ENCODE results near the gene SLC39A13. TPM values are rescaled to one million over a fixed set of nuclear protein-coding genes. Genes with fewer than 3 reads are reported as not detected.

SLC39A13 gene
- polyA plus RNA-seq, 4 donors = 7.8 to 30.9 (median 18.0) TPM

GRCh38 chr11:47435687-47436086 lies 27.3 kb downstream of the SLC39A13 start:
- FAIRE-seq (no peak), DNase-seq (no peak)
- WGBS, 3 donors = 88 to 92% (median 89%) methylated on average over 3 of the region's 3 CpGs
- H3K27me3 ChIP-seq (ENCODE audit: control insufficient read depth in 3 of 3, insufficient read depth in 3 of 3, low read length in 3 of 3) = no peaks in the 10 kb centered on the region
- H3K4me1 ChIP-seq (ENCODE audit: control insufficient read depth in 3 of 3, insufficient read depth in 2 of 3, low read depth in 1 of 3, low read length in 2 of 3) = peaks cover 0 to 5% (median 0%) of the 10 kb centered on the region in 3 donors
- peaks cover 0 to 8% of the 10 kb centered on the region in 2 donors for H3K9me3 ChIP-seq (ENCODE audit: control insufficient read depth in 2 of 2, insufficient read depth in 1 of 2, low read depth in 1 of 2, low read length in 1 of 2)
- no peak overlapping the region for H3K4me3 ChIP-seq (ENCODE audit: low read depth in 1 of 3, low read length in 3 of 3)
- H3K27ac ChIP-seq (ENCODE audit: low read depth in 1 of 3, low read length in 2 of 3) = no peak overlapping the region
- H3K36me3 ChIP-seq (ENCODE audit: control insufficient read depth in 3 of 3, insufficient read depth in 2 of 3, low read depth in 1 of 3, low read length in 3 of 3) = no peaks in the 10 kb centered on the region

DNA sequence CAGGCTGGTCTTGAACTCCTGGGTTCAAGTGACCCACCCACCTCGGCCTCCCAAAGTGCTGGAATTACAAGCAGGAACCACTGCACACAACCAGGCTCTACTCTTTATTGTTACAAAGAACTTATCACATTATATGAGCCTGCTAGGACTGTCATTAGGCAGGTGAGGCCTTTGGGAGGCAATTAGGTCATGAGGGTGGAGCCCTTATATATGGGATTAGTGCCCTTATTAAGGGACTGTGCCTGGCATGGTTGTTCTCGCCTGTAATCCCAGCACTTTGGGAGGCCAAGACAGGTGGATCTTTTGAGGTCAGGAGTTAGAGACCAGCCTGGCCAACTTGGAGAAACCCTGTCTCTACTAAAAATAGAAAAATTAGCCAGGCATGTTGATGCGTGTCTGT lies 28.3 kb downstream of the SLC39A13 start:
- 94 to 95% (median 95%) methylated on average over 3 of the region's 3 CpGs for WGBS, 3 donors
- H3K4me3 ChIP-seq (ENCODE audit: low read depth in 1 of 3, low read length in 3 of 3) = no peak overlapping the region
- peaks cover 0 to 5% (median 0%) of the 10 kb centered on the region in 3 donors for H3K4me1 ChIP-seq (ENCODE audit: control insufficient read depth in 3 of 3, insufficient read depth in 2 of 3, low read depth in 1 of 3, low read length in 2 of 3)
- H3K36me3 ChIP-seq (ENCODE audit: control insufficient read depth in 3 of 3, insufficient read depth in 2 of 3, low read depth in 1 of 3, low read length in 3 of 3) = no peaks in the 10 kb centered on the region
- FAIRE-seq (no peak), DNase-seq (no peak)
- peaks cover 0 to 8% of the 10 kb centered on the region in 2 donors for H3K9me3 ChIP-seq (ENCODE audit: control insufficient read depth in 2 of 2, insufficient read depth in 1 of 2, low read depth in 1 of 2, low read length in 1 of 2)
- no peak overlapping the region for H3K27ac ChIP-seq (ENCODE audit: low read depth in 1 of 3, low read length in 2 of 3)
- H3K27me3 ChIP-seq (ENCODE audit: control insufficient read depth in 3 of 3, insufficient read depth in 3 of 3, low read length in 3 of 3) = no peaks in the 10 kb centered on the region

DNA sequence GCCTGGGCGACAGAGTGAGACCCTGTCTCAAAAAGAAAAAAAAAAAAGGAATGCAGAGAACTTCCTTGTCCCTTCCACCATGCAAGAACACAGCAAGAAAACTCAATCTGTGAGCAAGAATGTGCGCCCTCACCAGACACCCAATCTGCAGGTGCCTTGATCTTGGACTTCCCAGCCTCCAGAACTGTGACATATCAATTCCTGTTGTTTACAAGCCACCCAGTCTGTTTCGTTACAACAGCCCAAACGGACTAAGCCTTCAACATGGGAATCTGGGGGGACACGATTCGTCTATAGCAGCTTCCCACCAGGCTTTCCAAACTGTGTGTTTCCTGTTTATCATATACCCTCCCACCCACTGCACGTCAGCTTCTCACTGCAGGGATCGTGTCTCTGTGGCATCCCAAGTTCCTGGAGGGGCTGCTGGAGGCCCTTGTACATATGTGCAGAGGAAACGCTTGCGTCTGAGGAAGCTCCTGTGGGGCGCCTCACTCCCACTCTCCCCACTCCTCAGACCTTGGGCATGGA lies 28.9 kb downstream of the SLC39A13 start:
- Histone ChIP-seq H3K4me3 (ENCODE audit: low read depth in 1 of 3, low read length in 3 of 3) (no peak overlapping the region), H3K9me3 (ENCODE audit: control insufficient read depth in 2 of 2, insufficient read depth in 1 of 2, low read depth in 1 of 2, low read length in 1 of 2) (peaks cover 0 to 8% of the 10 kb centered on the region in 2 donors), H3K36me3 (ENCODE audit: control insufficient read depth in 3 of 3, insufficient read depth in 2 of 3, low read depth in 1 of 3, low read length in 3 of 3) (no peaks in the 10 kb centered on the region), H3K4me1 (ENCODE audit: control insufficient read depth in 3 of 3, insufficient read depth in 2 of 3, low read depth in 1 of 3, low read length in 2 of 3) (peaks cover 0 to 5% (median 0%) of the 10 kb centered on the region in 3 donors), H3K27ac (ENCODE audit: low read depth in 1 of 3, low read length in 2 of 3) (no peak overlapping the region), H3K27me3 (ENCODE audit: control insufficient read depth in 3 of 3, insufficient read depth in 3 of 3, low read length in 3 of 3) (no peaks in the 10 kb centered on the region)
- 76 to 88% (median 79%) methylated on average over 11 of the region's 11 CpGs for WGBS, 3 donors
- FAIRE-seq = no peak
- no peak for DNase-seq

- 43 to 58% (median 57%) methylated on average over 13 to 16 of the region's 16 CpGs for WGBS, 3 donors
- peak in 1 of 2 donors; percentile 46 for DNase-seq
- no peaks in the 10 kb centered on the region for H3K27me3 ChIP-seq (ENCODE audit: control insufficient read depth in 3 of 3, insufficient read depth in 3 of 3, low read length in 3 of 3)
- peaks cover 0 to 5% (median 0%) of the 10 kb centered on the region in 3 donors for H3K4me1 ChIP-seq (ENCODE audit: control insufficient read depth in 3 of 3, insufficient read depth in 2 of 3, low read depth in 1 of 3, low read length in 2 of 3)
- H3K9me3 ChIP-seq (ENCODE audit: control insufficient read depth in 2 of 2, insufficient read depth in 1 of 2, low read depth in 1 of 2, low read length in 1 of 2) = peaks cover 0 to 8% of the 10 kb centered on the region in 2 donors
- no peak overlapping the region for H3K4me3 ChIP-seq (ENCODE audit: low read depth in 1 of 3, low read length in 3 of 3)
- no peak for FAIRE-seq
- no peaks in the 10 kb centered on the region for H3K36me3 ChIP-seq (ENCODE audit: control insufficient read depth in 3 of 3, insufficient read depth in 2 of 3, low read depth in 1 of 3, low read length in 3 of 3)
- H3K27ac ChIP-seq (ENCODE audit: low read depth in 1 of 3, low read length in 2 of 3) = no peak overlapping the region
These were observed 29.5 kb downstream of the SLC39A13 start for GRCh38 chr11:47437746-47438418.

GRCh38 chr11:47438721-47439120 lies 30.3 kb downstream of the SLC39A13 start:
- 93 to 98% (median 94%) methylated on average over 18 of the region's 18 CpGs for WGBS, 3 donors
- H3K27me3 ChIP-seq (ENCODE audit: control insufficient read depth in 3 of 3, insufficient read depth in 3 of 3, low read length in 3 of 3) = no peaks in the 10 kb centered on the region
- H3K4me3 ChIP-seq (ENCODE audit: low read depth in 1 of 3, low read length in 3 of 3) = no peak overlapping the region
- H3K27ac ChIP-seq (ENCODE audit: low read depth in 1 of 3, low read length in 2 of 3) = no peak overlapping the region
- H3K36me3 ChIP-seq (ENCODE audit: control insufficient read depth in 3 of 3, insufficient read depth in 2 of 3, low read depth in 1 of 3, low read length in 3 of 3) = no peaks in the 10 kb centered on the region
- H3K9me3 ChIP-seq (ENCODE audit: control insufficient read depth in 2 of 2, insufficient read depth in 1 of 2, low read depth in 1 of 2, low read length in 1 of 2) = peaks cover 0 to 8% of the 10 kb centered on the region in 2 donors
- DNase-seq (no peak), FAIRE-seq (no peak)
- H3K4me1 ChIP-seq (ENCODE audit: control insufficient read depth in 3 of 3, insufficient read depth in 2 of 3, low read depth in 1 of 3, low read length in 2 of 3) = peaks cover 0 to 5% (median 0%) of the 10 kb centered on the region in 3 donors

DNA sequence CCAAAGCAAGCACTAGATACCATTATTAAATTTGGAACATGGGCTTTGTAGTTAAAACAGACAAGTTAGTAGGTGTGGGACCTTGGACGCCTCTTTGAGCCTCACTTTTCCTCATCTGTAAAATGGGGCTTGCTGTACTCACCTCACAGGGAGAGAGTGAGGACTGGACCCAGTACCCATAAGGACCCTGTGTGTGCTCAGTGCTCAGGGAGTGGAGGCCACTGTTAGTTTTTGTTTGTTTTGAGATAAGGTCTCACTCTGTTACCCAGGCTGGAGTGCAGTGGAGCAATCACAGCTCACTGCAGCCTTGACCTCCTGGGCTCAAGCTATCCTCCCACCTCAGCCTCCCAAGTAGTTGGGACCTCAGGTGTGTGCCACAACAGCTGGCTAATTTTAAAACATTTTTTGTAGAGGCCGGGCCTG lies 31.7 kb downstream of the SLC39A13 start:
- Histone ChIP-seq H3K9me3 (ENCODE audit: control insufficient read depth in 2 of 2, insufficient read depth in 1 of 2, low read depth in 1 of 2, low read length in 1 of 2) (peaks cover 0 to 8% of the 10 kb centered on the region in 2 donors), H3K4me1 (ENCODE audit: control insufficient read depth in 3 of 3, insufficient read depth in 2 of 3, low read depth in 1 of 3, low read length in 2 of 3) (peaks cover 0 to 5% (median 0%) of the 10 kb centered on the region in 3 donors), H3K27ac (ENCODE audit: low read depth in 1 of 3, low read length in 2 of 3) (no peak overlapping the region), H3K4me3 (ENCODE audit: low read depth in 1 of 3, low read length in 3 of 3) (no peak overlapping the region), H3K27me3 (ENCODE audit: control insufficient read depth in 3 of 3, insufficient read depth in 3 of 3, low read length in 3 of 3) (no peaks in the 10 kb centered on the region), H3K36me3 (ENCODE audit: control insufficient read depth in 3 of 3, insufficient read depth in 2 of 3, low read depth in 1 of 3, low read length in 3 of 3) (no peaks in the 10 kb centered on the region)
- DNase-seq (no peak), FAIRE-seq (no peak)
- 88 to 91% (median 89%) methylated on average over 2 of the region's 2 CpGs for WGBS, 3 donors

DNA sequence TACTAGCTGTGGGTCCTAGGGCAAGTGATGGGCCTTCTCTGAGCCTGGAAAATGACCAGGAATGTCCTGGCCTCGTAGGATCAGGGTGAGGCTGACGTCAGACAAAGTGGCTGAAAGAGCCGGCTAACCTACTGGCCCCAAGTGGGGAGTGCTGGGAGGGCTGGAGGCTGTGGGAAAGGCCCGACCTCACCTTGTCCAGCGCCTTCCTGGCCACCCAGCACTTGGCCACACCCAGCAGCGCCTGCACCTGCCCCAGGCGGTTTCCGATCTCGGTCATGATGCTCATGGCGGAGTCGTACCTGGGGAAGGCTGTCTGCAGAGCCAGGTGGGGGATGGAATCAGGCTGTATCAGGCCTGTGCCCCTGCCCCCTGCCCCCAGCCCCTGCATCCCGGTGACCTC lies 33.0 kb downstream of the SLC39A13 start:
- peaks cover 0 to 8% of the 10 kb centered on the region in 2 donors for H3K9me3 ChIP-seq (ENCODE audit: control insufficient read depth in 2 of 2, insufficient read depth in 1 of 2, low read depth in 1 of 2, low read length in 1 of 2)
- H3K4me3 ChIP-seq (ENCODE audit: low read depth in 1 of 3, low read length in 3 of 3) = no peak overlapping the region
- no peak for DNase-seq
- 80 to 89% (median 84%) methylated on average over 9 to 12 of the region's 12 CpGs for WGBS, 3 donors
- no peak for FAIRE-seq
- peaks cover 0 to 5% (median 0%) of the 10 kb centered on the region in 3 donors for H3K4me1 ChIP-seq (ENCODE audit: control insufficient read depth in 3 of 3, insufficient read depth in 2 of 3, low read depth in 1 of 3, low read length in 2 of 3)
- H3K27ac ChIP-seq (ENCODE audit: low read depth in 1 of 3, low read length in 2 of 3) = no peak overlapping the region
- H3K36me3 ChIP-seq (ENCODE audit: control insufficient read depth in 3 of 3, insufficient read depth in 2 of 3, low read depth in 1 of 3, low read length in 3 of 3) = no peaks in the 10 kb centered on the region
- no peaks in the 10 kb centered on the region for H3K27me3 ChIP-seq (ENCODE audit: control insufficient read depth in 3 of 3, insufficient read depth in 3 of 3, low read length in 3 of 3)

DNA sequence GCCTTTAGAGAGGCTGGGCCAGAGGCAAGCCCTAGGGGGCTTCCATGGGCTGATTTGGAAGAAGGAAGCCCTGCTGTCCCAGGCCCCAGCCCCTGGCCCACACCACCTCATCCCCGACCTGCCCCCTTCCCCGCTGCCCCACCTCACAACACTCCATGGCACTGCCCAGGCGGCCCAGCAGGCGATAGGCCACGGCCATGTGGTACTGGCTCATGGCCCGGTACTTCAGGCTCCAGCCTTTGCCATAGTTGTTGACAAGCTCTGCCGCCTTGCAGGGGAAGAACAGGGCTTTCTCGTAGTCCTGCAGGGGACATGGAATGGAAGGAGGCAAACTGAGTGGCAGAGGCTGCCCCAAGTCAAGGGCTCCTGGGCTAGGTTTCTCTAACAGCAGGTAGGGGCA lies 34.1 kb downstream of the SLC39A13 start:
- no peak for FAIRE-seq
- WGBS, 3 donors = 88 to 92% (median 92%) methylated on average over 8 of the region's 8 CpGs
- peaks cover 0 to 2% (median 0%) of the 10 kb centered on the region in 3 donors for H3K36me3 ChIP-seq (ENCODE audit: control insufficient read depth in 3 of 3, insufficient read depth in 2 of 3, low read depth in 1 of 3, low read length in 3 of 3)
- DNase-seq = no peak
- no peaks in the 10 kb centered on the region for H3K9me3 ChIP-seq (ENCODE audit: control insufficient read depth in 2 of 2, insufficient read depth in 1 of 2, low read depth in 1 of 2, low read length in 1 of 2)
- peaks cover 0 to 5% (median 0%) of the 10 kb centered on the region in 3 donors for H3K4me1 ChIP-seq (ENCODE audit: control insufficient read depth in 3 of 3, insufficient read depth in 2 of 3, low read depth in 1 of 3, low read length in 2 of 3)
- no peaks in the 10 kb centered on the region for H3K27me3 ChIP-seq (ENCODE audit: control insufficient read depth in 3 of 3, insufficient read depth in 3 of 3, low read length in 3 of 3)
- no peak overlapping the region for H3K4me3 ChIP-seq (ENCODE audit: low read depth in 1 of 3, low read length in 3 of 3)
- no peak overlapping the region for H3K27ac ChIP-seq (ENCODE audit: low read depth in 1 of 3, low read length in 2 of 3)

Measured in small intestine (tissue), 7 donors.